ENCODE measurements around the gene LRRC51. TPM values are rescaled to one million over a fixed set of nuclear protein-coding genes. Genes with fewer than 3 reads are reported as not detected.
"Not testable (repeated sequence)": the region's sequence is repeated elsewhere in the genome, so short reads cannot be mapped to it uniquely, and the experiment has no call there.

LRRC51 gene
- polyA plus RNA-seq, 6 donors from 2014 or later: 1.6 to 6.2 (median 3.2) TPM

- Mint-ChIP-seq H3K9me3 (peaks cover 0 to 13% (median 7%) of the 10 kb centered on the region in 7 donors), H3K36me3 (peaks cover 5 to 10% of the 10 kb centered on the region in 2 donors), H3K27ac (no peak overlapping the region), H3K27me3 (peaks cover 33 to 73% (median 61%) of the 10 kb centered on the region in 3 donors), H3K4me1 (no peaks in the 10 kb centered on the region), H3K4me3 (no peak overlapping the region)
- DNase-seq (no peak), ATAC-seq (ENCODE audit: low read depth in 2 of 2) (no peak)
Measured at GRCh38 chr11:72120930-72121329, 40.3 kb downstream of the LRRC51 start.

GRCh38 chr11:72122607-72123006, 42.0 kb downstream of the LRRC51 start:
- Mint-ChIP-seq H3K36me3 (peaks cover 5 to 10% of the 10 kb centered on the region in 2 donors), H3K27me3 (peaks cover 29 to 59% (median 46%) of the 10 kb centered on the region in 3 donors)

GRCh38 chr11:72123117-72123653, 42.5 kb downstream of the LRRC51 start:
- DNase-seq (no peak), ATAC-seq (ENCODE audit: low read depth in 2 of 2) (no peak)
- Mint-ChIP-seq H3K9me3 (peaks cover 2 to 30% (median 22%) of the 10 kb centered on the region in 7 donors), H3K27me3 (peaks cover 28 to 56% (median 40%) of the 10 kb centered on the region in 3 donors), H3K4me3 (no peak overlapping the region), H3K4me1 (no peaks in the 10 kb centered on the region), H3K36me3 (peaks cover 10 to 11% of the 10 kb centered on the region in 2 donors), H3K27ac (no peak overlapping the region)

More at GRCh38 chr11:72122607-72123006, 42.0 kb downstream of the LRRC51 start:
- Mint-ChIP-seq H3K4me1 (no peaks in the 10 kb centered on the region), H3K27ac (no peak overlapping the region), H3K9me3 (peaks cover 2 to 24% (median 18%) of the 10 kb centered on the region in 7 donors), H3K4me3 (no peak overlapping the region)
- DNase-seq (no peak), ATAC-seq (ENCODE audit: low read depth in 2 of 2) (no peak)

- no peak overlapping the region for H3K27ac Mint-ChIP-seq
- H3K27me3 Mint-ChIP-seq: peaks cover 24 to 55% (median 40%) of the 10 kb centered on the region in 3 donors
- no peaks in the 10 kb centered on the region for H3K4me1 Mint-ChIP-seq
- peak overlapping the region in 1 of 8 donors; percentile 36 for H3K4me3 Mint-ChIP-seq
- DNase-seq: no peak
- peaks cover 7 to 38% (median 30%) of the 10 kb centered on the region in 7 donors for H3K9me3 Mint-ChIP-seq
- no peak for ATAC-seq (ENCODE audit: low read depth in 2 of 2)
- H3K36me3 Mint-ChIP-seq: peaks cover 18 to 20% of the 10 kb centered on the region in 2 donors
Measured at GRCh38 chr11:72124046-72124445, 43.4 kb downstream of the LRRC51 start.

GRCh38 chr11:72125956-72126355, 45.3 kb downstream of the LRRC51 start:
- Mint-ChIP-seq H3K27me3 (peaks cover 27 to 51% (median 38%) of the 10 kb centered on the region in 3 donors), H3K9me3 (peaks cover 9 to 46% (median 34%) of the 10 kb centered on the region in 7 donors), H3K36me3 (peaks cover 16 to 25% of the 10 kb centered on the region in 2 donors), H3K4me1 (no peaks in the 10 kb centered on the region), H3K27ac (no peak overlapping the region), H3K4me3 (no peak overlapping the region)
- DNase-seq: no peak
- ATAC-seq (ENCODE audit: low read depth in 2 of 2): no peak

- Mint-ChIP-seq H3K4me3 (no peak overlapping the region), H3K4me1 (no peaks in the 10 kb centered on the region), H3K27me3 (peaks cover 19 to 44% (median 43%) of the 10 kb centered on the region in 3 donors), H3K36me3 (peaks cover 14 to 25% of the 10 kb centered on the region in 2 donors), H3K27ac (no peak overlapping the region), H3K9me3 (peaks cover 9 to 46% (median 34%) of the 10 kb centered on the region in 7 donors)
- DNase-seq: no peak
- ATAC-seq (ENCODE audit: low read depth in 2 of 2): no peak
Measured at GRCh38 chr11:72127923-72128322, 47.3 kb downstream of the LRRC51 start.

GRCh38 chr11:72129381-72129780, 48.7 kb downstream of the LRRC51 start:
- H3K4me3 Mint-ChIP-seq: no peak overlapping the region
- H3K27ac Mint-ChIP-seq: no peak overlapping the region
- H3K4me1 Mint-ChIP-seq: no peaks in the 10 kb centered on the region
- H3K9me3 Mint-ChIP-seq: peaks cover 9 to 46% (median 34%) of the 10 kb centered on the region in 7 donors
- no peak for ATAC-seq (ENCODE audit: low read depth in 2 of 2)
- no peak for DNase-seq
- H3K36me3 Mint-ChIP-seq: peaks cover 14 to 21% of the 10 kb centered on the region in 2 donors
- peaks cover 15 to 38% (median 36%) of the 10 kb centered on the region in 3 donors for H3K27me3 Mint-ChIP-seq

GRCh38 chr11:72132646-72133045, 52.0 kb downstream of the LRRC51 start:
- H3K27me3 Mint-ChIP-seq: peaks cover 14 to 39% (median 37%) of the 10 kb centered on the region in 3 donors
- H3K27ac Mint-ChIP-seq: peak overlapping the region in 1 of 6 donors; percentile 16
- H3K4me3 Mint-ChIP-seq: no peak overlapping the region
- H3K9me3 Mint-ChIP-seq: peaks cover 8 to 22% (median 17%) of the 10 kb centered on the region in 7 donors
- no peaks in the 10 kb centered on the region for H3K4me1 Mint-ChIP-seq
- DNase-seq (no peak), ATAC-seq (ENCODE audit: low read depth in 2 of 2) (no peak)
- H3K36me3 Mint-ChIP-seq: peaks cover 14 to 15% of the 10 kb centered on the region in 2 donors

GRCh38 chr11:72135473-72135872, 54.8 kb downstream of the LRRC51 start, which contains the start of gene FOLR3:
FOLR3 (plus strand) TSS chr11:72135725; CDS start chr11:72135953, 228 bp downstream.
- H3K4me3 Mint-ChIP-seq; ATAC-seq (ENCODE audit: low read depth in 2 of 2); H3K4me1 Mint-ChIP-seq; DNase-seq; H3K9me3 Mint-ChIP-seq; H3K36me3 Mint-ChIP-seq; H3K27ac Mint-ChIP-seq: not testable (repeated sequence)
- H3K27me3 Mint-ChIP-seq: peaks cover 9 to 32% (median 31%) of the 10 kb centered on the region in 3 donors

- no peak overlapping the region for H3K27ac Mint-ChIP-seq
- no peak for ATAC-seq (ENCODE audit: low read depth in 2 of 2)
- H3K9me3 Mint-ChIP-seq: peaks cover 0 to 2% (median 0%) of the 10 kb centered on the region in 7 donors
Measured at GRCh38 chr11:72135891-72136683, 55.4 kb downstream of the LRRC51 start.

GRCh38 chr11:72136684-72137262, 56.1 kb downstream of the LRRC51 start:
- DNase-seq (no peak), ATAC-seq (ENCODE audit: low read depth in 2 of 2) (no peak)
- Mint-ChIP-seq H3K27ac (peak overlapping the region in 1 of 6 donors; percentile 38), H3K4me1 (no peaks in the 10 kb centered on the region), H3K36me3 (no peaks in the 10 kb centered on the region), H3K9me3 (peaks cover 0 to 2% (median 0%) of the 10 kb centered on the region in 7 donors), H3K27me3 (peaks cover 15 to 41% (median 40%) of the 10 kb centered on the region in 3 donors), H3K4me3 (no peak overlapping the region)

More at GRCh38 chr11:72135891-72136683, 55.4 kb downstream of the LRRC51 start:
- DNase-seq: no peak
- Mint-ChIP-seq H3K36me3 (no peaks in the 10 kb centered on the region), H3K27me3 (peaks cover 10 to 34% (median 34%) of the 10 kb centered on the region in 3 donors), H3K4me3 (no peak overlapping the region), H3K4me1 (no peaks in the 10 kb centered on the region)

- no peaks in the 10 kb centered on the region for H3K36me3 Mint-ChIP-seq
- no peak overlapping the region for H3K27ac Mint-ChIP-seq
- peaks cover 0 to 3% (median 3%) of the 10 kb centered on the region in 3 donors for H3K4me1 Mint-ChIP-seq
- no peak overlapping the region for H3K4me3 Mint-ChIP-seq
- DNase-seq (no peak), ATAC-seq (ENCODE audit: low read depth in 2 of 2) (no peak)
- no peaks in the 10 kb centered on the region for H3K9me3 Mint-ChIP-seq
- H3K27me3 Mint-ChIP-seq: peaks cover 14 to 33% (median 32%) of the 10 kb centered on the region in 3 donors
Measured at GRCh38 chr11:72138821-72139390, 58.3 kb downstream of the LRRC51 start.

- Mint-ChIP-seq H3K27me3 (peaks cover 16 to 33% (median 32%) of the 10 kb centered on the region in 3 donors), H3K36me3 (no peaks in the 10 kb centered on the region)
Measured at GRCh38 chr11:72139500-72139899, 58.9 kb downstream of the LRRC51 start.

More at GRCh38 chr11:72139500-72139899, 58.9 kb downstream of the LRRC51 start:
- ATAC-seq (ENCODE audit: low read depth in 2 of 2) (no peak), DNase-seq (no peak)
- Mint-ChIP-seq H3K4me1 (peaks cover 0 to 5% (median 4%) of the 10 kb centered on the region in 3 donors), H3K9me3 (no peaks in the 10 kb centered on the region), H3K4me3 (no peak overlapping the region), H3K27ac (no peak overlapping the region)
